ENCODE data around the gene TTLL5.

The TTLL5 gene

DNA sequence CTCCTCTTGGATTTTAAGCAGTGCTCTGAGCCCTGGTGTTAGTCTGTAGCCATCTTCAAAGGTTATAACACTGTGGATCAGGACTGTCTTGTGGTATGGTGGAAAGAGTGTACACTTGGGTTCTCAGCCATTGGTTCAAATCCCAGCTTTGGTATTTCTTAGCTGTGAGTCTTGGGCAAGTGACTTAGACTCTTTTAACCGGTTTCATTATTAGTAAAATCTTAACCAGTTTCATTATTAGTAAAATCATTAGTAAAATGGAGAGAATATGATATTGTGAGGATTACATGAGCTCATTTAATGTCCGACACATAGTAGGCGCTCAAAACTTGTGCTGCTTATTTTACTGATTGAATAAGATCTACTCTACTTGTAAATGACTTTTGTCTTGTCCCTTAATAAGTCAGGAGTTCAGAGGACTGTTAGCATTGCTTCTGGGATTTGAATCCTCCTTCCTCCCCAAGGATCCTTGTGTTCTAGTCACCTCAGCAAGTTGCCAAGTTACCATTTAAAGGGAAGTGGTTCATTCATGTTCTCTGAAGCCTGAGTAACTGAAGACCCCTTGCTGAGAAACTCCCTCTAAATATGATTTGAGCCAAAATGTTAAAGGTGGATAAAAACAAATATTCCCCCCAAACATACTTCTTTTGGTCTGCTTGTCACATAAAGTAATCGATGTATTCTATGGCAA, 12.4 kb downstream of the TTLL5 start:
- TF ChIP-seq, protein P1, sequence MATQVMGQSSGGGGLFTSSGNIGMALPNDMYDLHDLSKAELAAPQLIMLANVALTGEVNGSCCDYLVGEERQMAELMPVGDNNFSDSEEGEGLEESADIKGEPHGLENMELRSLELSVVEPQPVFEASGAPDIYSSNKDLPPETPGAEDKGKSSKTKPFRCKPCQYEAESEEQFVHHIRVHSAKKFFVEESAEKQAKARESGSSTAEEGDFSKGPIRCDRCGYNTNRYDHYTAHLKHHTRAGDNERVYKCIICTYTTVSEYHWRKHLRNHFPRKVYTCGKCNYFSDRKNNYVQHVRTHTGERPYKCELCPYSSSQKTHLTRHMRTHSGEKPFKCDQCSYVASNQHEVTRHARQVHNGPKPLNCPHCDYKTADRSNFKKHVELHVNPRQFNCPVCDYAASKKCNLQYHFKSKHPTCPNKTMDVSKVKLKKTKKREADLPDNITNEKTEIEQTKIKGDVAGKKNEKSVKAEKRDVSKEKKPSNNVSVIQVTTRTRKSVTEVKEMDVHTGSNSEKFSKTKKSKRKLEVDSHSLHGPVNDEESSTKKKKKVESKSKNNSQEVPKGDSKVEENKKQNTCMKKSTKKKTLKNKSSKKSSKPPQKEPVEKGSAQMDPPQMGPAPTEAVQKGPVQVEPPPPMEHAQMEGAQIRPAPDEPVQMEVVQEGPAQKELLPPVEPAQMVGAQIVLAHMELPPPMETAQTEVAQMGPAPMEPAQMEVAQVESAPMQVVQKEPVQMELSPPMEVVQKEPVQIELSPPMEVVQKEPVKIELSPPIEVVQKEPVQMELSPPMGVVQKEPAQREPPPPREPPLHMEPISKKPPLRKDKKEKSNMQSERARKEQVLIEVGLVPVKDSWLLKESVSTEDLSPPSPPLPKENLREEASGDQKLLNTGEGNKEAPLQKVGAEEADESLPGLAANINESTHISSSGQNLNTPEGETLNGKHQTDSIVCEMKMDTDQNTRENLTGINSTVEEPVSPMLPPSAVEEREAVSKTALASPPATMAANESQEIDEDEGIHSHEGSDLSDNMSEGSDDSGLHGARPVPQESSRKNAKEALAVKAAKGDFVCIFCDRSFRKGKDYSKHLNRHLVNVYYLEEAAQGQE (IDR thresholded peaks at IDR 0.05; ENCODE audit: insufficient replicate concordance, low read depth), result no peak
- no peak for TF ChIP-seq SPI1 (IDR thresholded peaks at IDR 0.05; ENCODE audit: borderline replicate concordance, low read depth)
- TF ChIP-seq POLR2AphosphoS5 (IDR thresholded peaks at IDR 0.05; ENCODE audit: low read depth), result no peak
- no peak for TF ChIP-seq GABPA (IDR thresholded peaks at IDR 0.05; ENCODE audit: low read depth)
- TF ChIP-seq, protein P2, sequence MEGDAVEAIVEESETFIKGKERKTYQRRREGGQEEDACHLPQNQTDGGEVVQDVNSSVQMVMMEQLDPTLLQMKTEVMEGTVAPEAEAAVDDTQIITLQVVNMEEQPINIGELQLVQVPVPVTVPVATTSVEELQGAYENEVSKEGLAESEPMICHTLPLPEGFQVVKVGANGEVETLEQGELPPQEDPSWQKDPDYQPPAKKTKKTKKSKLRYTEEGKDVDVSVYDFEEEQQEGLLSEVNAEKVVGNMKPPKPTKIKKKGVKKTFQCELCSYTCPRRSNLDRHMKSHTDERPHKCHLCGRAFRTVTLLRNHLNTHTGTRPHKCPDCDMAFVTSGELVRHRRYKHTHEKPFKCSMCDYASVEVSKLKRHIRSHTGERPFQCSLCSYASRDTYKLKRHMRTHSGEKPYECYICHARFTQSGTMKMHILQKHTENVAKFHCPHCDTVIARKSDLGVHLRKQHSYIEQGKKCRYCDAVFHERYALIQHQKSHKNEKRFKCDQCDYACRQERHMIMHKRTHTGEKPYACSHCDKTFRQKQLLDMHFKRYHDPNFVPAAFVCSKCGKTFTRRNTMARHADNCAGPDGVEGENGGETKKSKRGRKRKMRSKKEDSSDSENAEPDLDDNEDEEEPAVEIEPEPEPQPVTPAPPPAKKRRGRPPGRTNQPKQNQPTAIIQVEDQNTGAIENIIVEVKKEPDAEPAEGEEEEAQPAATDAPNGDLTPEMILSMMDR (IDR thresholded peaks at IDR 0.05; ENCODE audit: insufficient read depth, low read length), result no peak
- no peak for DNase-seq (ENCODE audit: low read depth in 1 of 2, low spot score in 1 of 2)
- no peak overlapping the region for H3K4me3 ChIP-seq (replicated peaks; ENCODE audit: insufficient read depth, low read length)
- no peaks in the 10 kb centered on the region for H3K27me3 ChIP-seq (ENCODE audit: insufficient read depth, poor library complexity, severe bottlenecking)
- no peak overlapping the region for H3K27ac ChIP-seq (replicated peaks)

DNA sequence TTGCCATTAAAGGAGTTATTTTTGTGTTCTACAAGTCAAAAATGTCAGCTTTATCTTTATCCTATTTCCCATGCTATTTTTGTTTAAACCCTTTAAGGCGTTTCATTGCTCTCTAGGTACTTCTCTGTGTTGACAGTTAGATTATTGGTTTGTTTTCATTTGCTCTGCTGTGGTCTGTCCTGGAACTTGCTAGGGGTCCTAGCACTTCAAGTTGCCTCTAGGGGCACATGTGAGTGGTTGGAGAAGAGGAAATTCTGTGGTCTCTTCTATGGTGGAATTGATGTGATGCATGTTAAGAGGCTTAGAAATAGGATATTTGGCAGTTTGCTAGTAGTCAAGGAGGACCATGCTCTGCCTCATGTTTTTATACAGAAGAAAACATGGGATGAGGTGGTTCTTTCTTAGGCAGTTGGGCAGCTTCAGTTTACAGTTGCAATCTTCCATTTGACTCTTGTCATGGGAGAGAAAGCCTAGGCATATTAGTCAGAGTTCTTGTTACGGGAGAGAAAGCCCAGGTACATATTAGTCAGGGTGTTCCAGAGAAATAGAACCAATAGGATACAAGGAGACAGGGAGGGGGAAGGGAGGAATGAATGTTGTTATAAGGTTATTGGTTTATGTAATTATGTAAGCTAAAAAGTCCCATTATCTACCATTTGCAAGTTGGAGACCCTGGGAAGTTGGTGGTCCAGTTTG, 14.4 kb downstream of the TTLL5 start:
- no peak for TF ChIP-seq POLR2AphosphoS5 (IDR thresholded peaks at IDR 0.05; ENCODE audit: low read depth)
- no peak for DNase-seq (ENCODE audit: low read depth in 1 of 2, low spot score in 1 of 2)
- Histone ChIP-seq H3K4me3 (replicated peaks; ENCODE audit: insufficient read depth, low read length) (no peak overlapping the region), H3K27me3 (ENCODE audit: insufficient read depth, poor library complexity, severe bottlenecking) (no peaks in the 10 kb centered on the region), H3K27ac (replicated peaks) (no peak overlapping the region)

DNA sequence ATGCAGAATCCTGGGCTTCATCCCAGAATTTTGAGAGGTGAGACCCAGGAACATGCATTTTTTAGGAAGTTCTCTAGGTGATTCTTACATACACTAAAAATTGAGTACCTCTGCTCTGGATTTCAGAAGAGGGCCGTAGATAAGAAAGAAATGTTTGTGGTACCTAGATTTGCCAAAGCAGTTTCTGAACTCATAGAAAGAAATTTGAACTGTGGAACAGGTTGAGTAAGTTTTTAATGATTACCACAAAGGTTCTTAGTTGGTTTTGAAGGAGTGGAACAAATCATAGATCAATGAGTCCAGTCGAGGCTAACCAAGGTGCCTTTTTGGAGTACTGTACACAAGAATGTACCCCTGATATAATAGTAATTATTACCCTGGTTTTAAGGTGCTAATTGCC, 24.9 kb downstream of the TTLL5 start:
- DNase-seq (ENCODE audit: low read depth in 1 of 2, low spot score in 1 of 2), result no peak
- H3K27me3 ChIP-seq (ENCODE audit: insufficient read depth, poor library complexity, severe bottlenecking), result no peaks in the 10 kb centered on the region
- H3K27ac ChIP-seq (replicated peaks), result no peak overlapping the region
- TF ChIP-seq POLR2AphosphoS5 (IDR thresholded peaks at IDR 0.05; ENCODE audit: low read depth), result no peak
- TF ChIP-seq GABPA (IDR thresholded peaks at IDR 0.05; ENCODE audit: low read depth), result no peak
- TF ChIP-seq, protein P1 (IDR thresholded peaks at IDR 0.05; ENCODE audit: insufficient replicate concordance, low read depth), result no peak
- TF ChIP-seq, protein P2 (IDR thresholded peaks at IDR 0.05; ENCODE audit: insufficient read depth, low read length), result no peak
- TF ChIP-seq SPI1 (IDR thresholded peaks at IDR 0.05; ENCODE audit: borderline replicate concordance, low read depth), result no peak
- no peak overlapping the region for H3K4me3 ChIP-seq (replicated peaks; ENCODE audit: insufficient read depth, low read length)

DNA sequence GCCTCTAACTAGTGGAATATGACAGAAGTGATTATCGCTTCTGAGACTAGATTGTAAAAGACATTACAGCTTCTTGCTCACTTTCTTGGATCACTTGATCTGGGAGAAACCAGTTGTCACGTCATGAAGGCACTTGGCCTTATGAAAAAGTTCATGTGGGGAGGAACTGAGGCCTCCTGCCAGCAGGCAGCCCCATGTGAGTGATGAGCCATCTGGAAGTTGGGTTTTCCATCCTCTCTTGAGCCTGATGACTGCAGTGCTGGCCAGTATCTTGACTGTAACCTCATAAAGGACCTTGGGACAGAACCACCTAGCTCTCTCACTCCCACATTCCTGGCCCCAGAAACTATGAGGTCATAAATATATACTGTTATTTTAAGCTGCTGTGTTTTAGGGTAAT, 28.0 kb downstream of the TTLL5 start:
- Histone ChIP-seq H3K27me3 (ENCODE audit: insufficient read depth, poor library complexity, severe bottlenecking) (no peaks in the 10 kb centered on the region), H3K27ac (replicated peaks) (no peak overlapping the region), H3K4me3 (replicated peaks; ENCODE audit: insufficient read depth, low read length) (no peak overlapping the region)
- DNase-seq (ENCODE audit: low read depth in 1 of 2, low spot score in 1 of 2), result no peak
- TF ChIP-seq, protein P1 (IDR thresholded peaks at IDR 0.05; ENCODE audit: insufficient replicate concordance, low read depth), result no peak
- TF ChIP-seq POLR2AphosphoS5 (IDR thresholded peaks at IDR 0.05; ENCODE audit: low read depth) (no peak), GABPA (IDR thresholded peaks at IDR 0.05; ENCODE audit: low read depth) (no peak), SPI1 (IDR thresholded peaks at IDR 0.05; ENCODE audit: borderline replicate concordance, low read depth) (no peak)
- TF ChIP-seq, protein P2 (IDR thresholded peaks at IDR 0.05; ENCODE audit: insufficient read depth, low read length), result no peak
